HepG2 (cell line): ENCODE measurements around the gene RBL1. TPM values are rescaled to one million over a fixed set of nuclear protein-coding genes. Genes with fewer than 3 reads are reported as not detected.
A peak's percentile ranks its signal among the peaks of the same experiment; 100 is the strongest.

Experiments used
- ATAC-seq: fragments of 200-7000 bp; cut with Tn5 transposase; 3 replicates; pipeline ENCODE4 v1.9.1; 2020; ENCODE audit warnings: mild to moderate bottlenecking, moderate library complexity
- BruUV-seq: library from RNA; stranded (reverse); fragments of 400-500 nt; replicated peaks from 2 replicates; lab custom pipeline; 2021; lab: Mats Ljungman, UMichigan
- CTCF ChIA-PET: fragments of 300-600 bp; formaldehyde crosslinking; extraction: SDS; loops from one replicate; lab custom pipeline; 2021; ENCODE audit warnings: low total read pairs, inconsistent platforms, low intra/inter-chr PET ratio; lab: Yijun Ruan, JAX
- POLR2A ChIA-PET: fragments of 350-600 bp; sonication (Branson Sonifier 250); formaldehyde crosslinking; loops from one replicate; lab custom pipeline; 2020; ENCODE audit warnings: antibody characterized with exemption, inconsistent platforms; lab: Yijun Ruan, JAX
- DNase-seq: peaks from one replicate; pipeline ENCODE4 v3.0.0-alpha.2; 2015; ENCODE audit warnings: low spot score
- FAIRE-seq: peaks from 3 replicates; lab custom pipeline; 2011; peaks lifted over from hg19 to GRCh38; lab: Jason Lieb, UNC
- H2AFZ ChIP-seq: one replicate; pipeline ENCODE4 v1.6.1; 2011; ENCODE audit warnings: low read length, inconsistent platforms
- H3K27ac ChIP-seq: fragments of 300-600 bp; 3 replicates; pipeline ENCODE4 v1.8.0; 2011; ENCODE audit warnings: mixed run types, mild to moderate bottlenecking, mixed read lengths, low read length, inconsistent platforms; ENCODE audit not compliant: insufficient read depth; ENCODE audit errors: extremely low read length
- H3K27me3 ChIP-seq, 2 experiments: fragments of 200-600 bp in 1 of 2; 2 replicates in 1 of 2; 3 replicates in 1 of 2; pipeline versions ENCODE4 v1.6.0 to v1.8.0; 2011; ENCODE audit warnings: low read length in 2 of 2, mild to moderate bottlenecking in 2 of 2, moderate library complexity in 2 of 2, inconsistent platforms in 1 of 2; ENCODE audit not compliant: insufficient read depth in 2 of 2, control insufficient read depth in 1 of 2
- H3K36me3 ChIP-seq, 2 experiments: fragments of 200-600 bp in 1 of 2; replicated peaks in 1 of 2; 2 replicates in 1 of 2; 3 replicates in 1 of 2; pipeline versions ENCODE4 v1.5.1 to v1.8.0; 2011; ENCODE audit warnings: low read length in 2 of 2, inconsistent platforms in 1 of 2; ENCODE audit not compliant: insufficient read depth in 2 of 2, control insufficient read depth in 1 of 2
- H3K4me1 ChIP-seq: 2 replicates; pipeline ENCODE4 v1.5.1; 2012; ENCODE audit warnings: low read length, inconsistent platforms; ENCODE audit not compliant: insufficient read depth
- H3K4me2 ChIP-seq: 2 replicates; pipeline ENCODE4 v1.6.0; 2011; ENCODE audit warnings: low read depth, low read length, inconsistent platforms
- H3K4me3 ChIP-seq, 3 experiments: fragments of 200-600 bp in 1 of 3; sonication (generic), shearing (Covaris generic) in 1 of 3; replicated peaks in 1 of 3; 2 replicates each; pipeline ENCODE4 v1.5.1; 2011 to 2016; ENCODE audit warnings: low read length in 3 of 3, inconsistent platforms in 2 of 3, low read depth in 2 of 3, mild to moderate bottlenecking in 2 of 3, control low read depth in 1 of 3, mixed read lengths in 1 of 3; ENCODE audit not compliant: insufficient read depth in 1 of 3
- H3K79me2 ChIP-seq: one replicate; pipeline ENCODE4 v1.6.1; 2011; ENCODE audit warnings: low read length, inconsistent platforms; ENCODE audit not compliant: insufficient read depth
- H3K9ac ChIP-seq: 2 replicates; pipeline ENCODE4 v1.6.0; 2011; ENCODE audit warnings: mild to moderate bottlenecking, low read depth, low read length, inconsistent platforms; ENCODE audit not compliant: insufficient read depth
- H3K9me3 ChIP-seq: 2 replicates; pipeline ENCODE4 v1.5.1; 2012; ENCODE audit warnings: mild to moderate bottlenecking, low read length
- H4K20me1 ChIP-seq: 2 replicates; pipeline ENCODE4 v1.6.0; 2011; ENCODE audit warnings: inconsistent platforms, mild to moderate bottlenecking, low read length, moderate library complexity; ENCODE audit not compliant: insufficient read depth
- ATRX ChIP-seq: sonication (generic); formaldehyde crosslinking; IDR thresholded peaks from 2 replicates; pipeline ENCODE4 v1.4.0; 2020; ENCODE audit warnings: missing genetic modification reagents, borderline replicate concordance
- CREM ChIP-seq, 2 experiments: sonication (generic) in 1 of 2; formaldehyde crosslinking in 1 of 2; IDR thresholded peaks; 2 replicates each; pipeline versions ENCODE4 v1.4.0 to v1.6.1; 2016 to 2020; ENCODE audit warnings: antibody characterized with exemption in 1 of 2, mild to moderate bottlenecking in 1 of 2, missing genetic modification reagents in 1 of 2
- ETV6 ChIP-seq: sonication (generic); formaldehyde crosslinking; conservative IDR thresholded peaks from 2 replicates; pipeline ENCODE4 v1.4.0; 2020; ENCODE audit warnings: missing genetic modification reagents
- NCOA1 ChIP-seq: sonication (generic); formaldehyde crosslinking; IDR thresholded peaks from 2 replicates; pipeline ENCODE4 v1.9.0; 2021; ENCODE audit warnings: missing genetic modification reagents
- NFE2L1 ChIP-seq: sonication (generic); formaldehyde crosslinking; IDR thresholded peaks from 2 replicates; pipeline ENCODE4 v1.4.0; 2020; ENCODE audit warnings: missing genetic modification reagents, mild to moderate bottlenecking, borderline replicate concordance
- NR2C2 ChIP-seq: sonication (generic); formaldehyde crosslinking; IDR thresholded peaks from 2 replicates; pipeline ENCODE4 v1.4.0; 2020; ENCODE audit warnings: missing genetic modification reagents, mild to moderate bottlenecking, moderate library complexity, borderline replicate concordance
- SATB2 ChIP-seq: sonication (generic); formaldehyde crosslinking; IDR thresholded peaks from 2 replicates; pipeline ENCODE4 v1.5.0; 2020; ENCODE audit warnings: missing genetic modification reagents
- TGIF2 ChIP-seq: IDR thresholded peaks from 2 replicates; pipeline ENCODE4 v1.6.1; 2016; ENCODE audit warnings: control low read depth, missing compliant biosample characterization
- THYN1 ChIP-seq: sonication (generic); formaldehyde crosslinking; IDR thresholded peaks from 2 replicates; pipeline ENCODE4 v1.8.1; 2023; ENCODE audit warnings: low read depth, mild to moderate bottlenecking, moderate library complexity, missing genetic modification reagents, borderline replicate concordance
- ZNF138 ChIP-seq: sonication (generic); formaldehyde crosslinking; IDR thresholded peaks from 2 replicates; pipeline ENCODE4 v1.5.0; 2020; ENCODE audit warnings: mild to moderate bottlenecking, low read depth, missing genetic modification reagents
- ZNF331 ChIP-seq: sonication (generic); formaldehyde crosslinking; IDR thresholded peaks from 2 replicates; pipeline ENCODE4 v1.4.0; 2020; ENCODE audit warnings: missing genetic modification reagents
- ZNF720 ChIP-seq: sonication (generic); formaldehyde crosslinking; IDR thresholded peaks from 2 replicates; pipeline ENCODE4 v1.4.0; 2020; ENCODE audit warnings: missing genetic modification reagents
- ZNF776 ChIP-seq: sonication (generic); formaldehyde crosslinking; IDR thresholded peaks from 2 replicates; pipeline ENCODE4 v1.4.0; 2020; ENCODE audit warnings: mild to moderate bottlenecking, missing genetic modification reagents
- ZSCAN29 ChIP-seq: sonication (generic); formaldehyde crosslinking; conservative IDR thresholded peaks from 2 replicates; pipeline ENCODE4 v1.4.0; 2020; ENCODE audit warnings: mild to moderate bottlenecking, missing genetic modification reagents
- WGBS: methylation state at CpG from one replicate; pipeline ENCODE4 v1.1.6; 2017; ENCODE audit warnings: low lambda C conversion rate; 5-methylcytosine and 5-hydroxymethylcytosine counted together
- in situ Hi-C: cut with HindIII; loops from 2 replicates; pipeline ENCODE4 v1.10.0; 2017; ENCODE audit warnings: low pct_unique_long_range_greater_than_20kb; ENCODE audit not compliant: extremely low pct_ligation_motif_present
- intact Hi-C: fragments of 100-400 bp; cut with micrococcal nuclease; formaldehyde crosslinking; loops from one replicate; pipeline ENCODE4 v1.10.0; 2022; ENCODE audit not compliant: unreplicated experiment
- polyA plus RNA-seq, 8 experiments: library from polyadenylated mRNA; depleted of rRNA in 3 of 8; stranded (reverse) in 7 of 8; unstranded in 1 of 8; fragments of >200 nt; fragmentation: Illumina TruSeq in 4 of 8; extraction: Trizol in 4 of 8; gene quantifications; 2 replicates each; pipeline versions ENCODE4 v1.2.1 to v1.2.3, GENCODE V29; 2011 to 2016; ENCODE audit warnings: low read depth in 4 of 8, missing spikeins in 1 of 8, mixed read lengths in 1 of 8; ENCODE audit not compliant: insufficient read depth in 1 of 8
- total RNA-seq, 5 experiments: library from RNA; depleted of rRNA; stranded (reverse); fragments of >200 nt; fragmentation: Illumina TruSeq; extraction: Trizol; gene quantifications; 2 replicates each; pipeline ENCODE4 v1.2.3, GENCODE V29; 2016; ENCODE audit warnings: low read depth in 1 of 5
- TF ChIP-seq, protein P1 (sequence below): sonication (generic); formaldehyde crosslinking; IDR thresholded peaks from 2 replicates; pipeline ENCODE4 v1.5.1; 2020; ENCODE audit warnings: mild to moderate bottlenecking, missing genetic modification reagents, borderline replicate concordance
- TF ChIP-seq, protein P2 (sequence below): IDR thresholded peaks from 2 replicates; pipeline ENCODE4 v1.6.1; 2018; ENCODE audit warnings: missing genetic modification reagents, mild to moderate bottlenecking, missing compliant biosample characterization

The RBL1 gene
- total and polyA plus RNA-seq, 2 of the 13 experiments (the other 11 are each of a cell fraction or from before 2014, with no cell fraction given) = 6.0 to 27.5 TPM

DNA sequence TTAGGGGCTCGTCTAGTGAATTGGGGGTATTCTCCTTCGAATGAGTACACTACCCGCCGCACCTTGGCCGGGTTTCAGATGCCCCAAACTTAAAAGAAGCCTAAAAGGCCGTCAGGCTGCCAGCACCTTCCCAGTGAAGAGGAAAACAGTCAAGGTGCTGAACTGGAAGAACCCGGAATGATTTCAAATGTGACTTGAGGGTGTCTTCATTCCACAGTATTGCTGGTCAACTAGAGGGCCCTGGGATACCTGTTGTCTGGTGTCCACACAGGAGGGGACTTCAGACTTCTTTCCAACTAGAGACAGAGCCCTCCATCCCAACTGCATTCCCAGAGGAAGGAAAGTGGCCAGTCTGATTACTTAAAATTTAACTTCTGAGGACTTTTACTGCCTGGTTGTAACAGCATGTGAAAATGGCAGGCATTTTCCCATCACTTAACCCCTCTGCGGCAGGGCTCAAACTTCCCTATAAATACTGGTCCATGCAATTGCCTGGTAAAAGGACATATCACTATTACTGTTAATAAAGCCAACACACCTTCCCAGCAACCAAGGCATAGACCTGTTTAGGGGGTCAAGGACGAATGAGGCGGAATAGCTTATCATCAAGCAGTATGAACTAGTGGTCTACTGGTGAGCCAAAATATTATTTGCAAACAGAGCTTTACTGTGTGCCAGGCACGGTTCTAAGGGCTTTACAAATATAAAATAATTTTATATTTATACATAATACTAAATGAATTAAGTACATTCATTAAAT lies 143.6 kb downstream of the RBL1 start:
- peak overlapping the region; percentile 72 for H3K27ac ChIP-seq
- TF ChIP-seq, protein P1, sequence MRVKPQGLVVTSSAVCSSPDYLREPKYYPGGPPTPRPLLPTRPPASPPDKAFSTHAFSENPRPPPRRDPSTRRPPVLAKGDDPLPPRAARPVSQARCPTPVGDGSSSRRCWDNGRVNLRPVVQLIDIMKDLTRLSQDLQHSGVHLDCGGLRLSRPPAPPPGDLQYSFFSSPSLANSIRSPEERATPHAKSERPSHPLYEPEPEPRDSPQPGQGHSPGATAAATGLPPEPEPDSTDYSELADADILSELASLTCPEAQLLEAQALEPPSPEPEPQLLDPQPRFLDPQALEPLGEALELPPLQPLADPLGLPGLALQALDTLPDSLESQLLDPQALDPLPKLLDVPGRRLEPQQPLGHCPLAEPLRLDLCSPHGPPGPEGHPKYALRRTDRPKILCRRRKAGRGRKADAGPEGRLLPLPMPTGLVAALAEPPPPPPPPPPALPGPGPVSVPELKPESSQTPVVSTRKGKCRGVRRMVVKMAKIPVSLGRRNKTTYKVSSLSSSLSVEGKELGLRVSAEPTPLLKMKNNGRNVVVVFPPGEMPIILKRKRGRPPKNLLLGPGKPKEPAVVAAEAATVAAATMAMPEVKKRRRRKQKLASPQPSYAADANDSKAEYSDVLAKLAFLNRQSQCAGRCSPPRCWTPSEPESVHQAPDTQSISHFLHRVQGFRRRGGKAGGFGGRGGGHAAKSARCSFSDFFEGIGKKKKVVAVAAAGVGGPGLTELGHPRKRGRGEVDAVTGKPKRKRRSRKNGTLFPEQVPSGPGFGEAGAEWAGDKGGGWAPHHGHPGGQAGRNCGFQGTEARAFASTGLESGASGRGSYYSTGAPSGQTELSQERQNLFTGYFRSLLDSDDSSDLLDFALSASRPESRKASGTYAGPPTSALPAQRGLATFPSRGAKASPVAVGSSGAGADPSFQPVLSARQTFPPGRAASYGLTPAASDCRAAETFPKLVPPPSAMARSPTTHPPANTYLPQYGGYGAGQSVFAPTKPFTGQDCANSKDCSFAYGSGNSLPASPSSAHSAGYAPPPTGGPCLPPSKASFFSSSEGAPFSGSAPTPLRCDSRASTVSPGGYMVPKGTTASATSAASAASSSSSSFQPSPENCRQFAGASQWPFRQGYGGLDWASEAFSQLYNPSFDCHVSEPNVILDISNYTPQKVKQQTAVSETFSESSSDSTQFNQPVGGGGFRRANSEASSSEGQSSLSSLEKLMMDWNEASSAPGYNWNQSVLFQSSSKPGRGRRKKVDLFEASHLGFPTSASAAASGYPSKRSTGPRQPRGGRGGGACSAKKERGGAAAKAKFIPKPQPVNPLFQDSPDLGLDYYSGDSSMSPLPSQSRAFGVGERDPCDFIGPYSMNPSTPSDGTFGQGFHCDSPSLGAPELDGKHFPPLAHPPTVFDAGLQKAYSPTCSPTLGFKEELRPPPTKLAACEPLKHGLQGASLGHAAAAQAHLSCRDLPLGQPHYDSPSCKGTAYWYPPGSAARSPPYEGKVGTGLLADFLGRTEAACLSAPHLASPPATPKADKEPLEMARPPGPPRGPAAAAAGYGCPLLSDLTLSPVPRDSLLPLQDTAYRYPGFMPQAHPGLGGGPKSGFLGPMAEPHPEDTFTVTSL (CRISPR knock-in tag) = peak; percentile 32; the same call in 1 of the 2 replicates
- no peak for TF ChIP-seq THYN1 (CRISPR knock-in tag)
- TF ChIP-seq, protein P2, sequence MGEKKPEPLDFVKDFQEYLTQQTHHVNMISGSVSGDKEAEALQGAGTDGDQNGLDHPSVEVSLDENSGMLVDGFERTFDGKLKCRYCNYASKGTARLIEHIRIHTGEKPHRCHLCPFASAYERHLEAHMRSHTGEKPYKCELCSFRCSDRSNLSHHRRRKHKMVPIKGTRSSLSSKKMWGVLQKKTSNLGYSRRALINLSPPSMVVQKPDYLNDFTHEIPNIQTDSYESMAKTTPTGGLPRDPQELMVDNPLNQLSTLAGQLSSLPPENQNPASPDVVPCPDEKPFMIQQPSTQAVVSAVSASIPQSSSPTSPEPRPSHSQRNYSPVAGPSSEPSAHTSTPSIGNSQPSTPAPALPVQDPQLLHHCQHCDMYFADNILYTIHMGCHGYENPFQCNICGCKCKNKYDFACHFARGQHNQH (CRISPR knock-in tag) = 0 out of 2 replicates have a peak, but pooled peaks have one; percentile 8
- TF ChIP-seq ZNF331 (CRISPR knock-in tag) = no peak; the same call in 1 of the 2 replicates
- no peak for TF ChIP-seq NFE2L1
- no peak for TF ChIP-seq NCOA1 (CRISPR knock-in tag)
- peak; percentile 76; the same call in 1 of the 2 replicates for TF ChIP-seq SATB2 (CRISPR knock-in tag)
- peak; percentile 87; the same call in 1 of the 2 replicates for TF ChIP-seq ZNF720 (CRISPR knock-in tag)
- 0 out of 2 replicates have a peak, but pooled peaks have one; percentile 14 for TF ChIP-seq ETV6 (CRISPR knock-in tag)
- 0 out of 2 replicates have a peak, but pooled peaks have one; percentile 3 for TF ChIP-seq NR2C2 (CRISPR knock-in tag)
- no peak for TF ChIP-seq CREM (IDR thresholded peaks at IDR 0.05)
- TF ChIP-seq CREM (CRISPR knock-in tag; IDR thresholded peaks at IDR 0.05) = no peak
- 0 out of 2 replicates have a peak, but pooled peaks have one; percentile 6 for TF ChIP-seq ZNF776 (CRISPR knock-in tag)
- TF ChIP-seq ZNF138 = no peak
- no peak for TF ChIP-seq TGIF2 (CRISPR knock-in tag)
- TF ChIP-seq ATRX = no peak
- 0 out of 2 replicates have a peak, but pooled peaks have one; percentile 43 for TF ChIP-seq ZSCAN29 (CRISPR knock-in tag)

More for the DNA sequence above, 143.6 kb downstream of the RBL1 start:
- BruUV-seq = TSS peak; percentile 91
- ChIA-PET CTCF (no interaction called here), POLR2A (interaction anchor here (1.0 to 1.5 kb wide), 2 partner anchors 70 to 226 kb away, joined by 3 to 7 read pairs; partner anchors contain the start of genes MROH8 and RPN2)
- 7% methylated on average over 11 of the region's 11 CpGs for WGBS
- in situ Hi-C loops = no loop called here
- Histone ChIP-seq H2AFZ (peak overlapping the region; percentile 85), H3K4me1 (peaks cover 76% of the 10 kb centered on the region), H3K27me3 (no peaks in the 10 kb centered on the region; a peak in 1 of 5 replicates), H3K79me2 (peaks cover 14% of the 10 kb centered on the region), H3K4me2 (peak overlapping the region; percentile 86), H3K9me3 (no peaks in the 10 kb centered on the region), H3K4me3 (peak overlapping the region; percentile 64 to 98 (median 88)), H4K20me1 (no peaks in the 10 kb centered on the region), H3K9ac (peak overlapping the region; percentile 67), H3K36me3 (no peaks in the 10 kb centered on the region)
- intact Hi-C loops = loop anchor here (10.0 kb wide), 1 partner anchor 143 kb away; the partner anchor contains the start of gene RBL1
- no peak for FAIRE-seq
- no peak for DNase-seq
- ATAC-seq = peak; percentile 3
